Natural killer cell treated with Interleukin-12 subunit alpha and Interleukin-12 subunit beta and Interleukin-15 and Interleukin-18, amount 100 ng/mL, for 72 hours (primary cell): ENCODE measurements around the gene GNPTG. TPM values are rescaled to one million over a fixed set of nuclear protein-coding genes. Genes with fewer than 3 reads are reported as not detected.
A peak's percentile ranks its signal among the peaks of the same experiment; 100 is the strongest.

Experiments
- ATAC-seq, 2 donors: fragments of 150-1000 bp; cut with Tn5 transposase in 1 of 2; sonication (Bioruptor Pico), chemical (Tn5 transposase) in 1 of 2; 2 replicates each; pipeline ENCODE4 v1.10.0; 2021
- DNase-seq: peaks from one replicate; pipeline ENCODE4 v3.0.0; 2022; ENCODE audit warnings: low spot score
- H3K27ac Mint-ChIP-seq, 2 donors: 1 replicate in 1 of 2; 2 replicates in 1 of 2; pipeline ENCODE4 v1.8.0; 2022; ENCODE audit warnings: mixed read lengths in 2 of 2, mild to moderate bottlenecking in 1 of 2, moderate library complexity in 1 of 2
- H3K27me3 Mint-ChIP-seq, 2 donors: 1 replicate in 1 of 2; 2 replicates in 1 of 2; pipeline ENCODE4 v1.8.0; 2022; ENCODE audit warnings: mixed read lengths in 2 of 2
- H3K36me3 Mint-ChIP-seq: one replicate; pipeline ENCODE4 v1.8.0; 2022; ENCODE audit warnings: mixed read lengths
- H3K4me1 Mint-ChIP-seq, 2 donors: 1 replicate in 1 of 2; 2 replicates in 1 of 2; pipeline ENCODE4 v1.8.0; 2022; ENCODE audit warnings: low read depth in 2 of 2, mixed read lengths in 2 of 2, mild to moderate bottlenecking in 1 of 2
- H3K4me3 Mint-ChIP-seq: one replicate; pipeline ENCODE4 v1.8.0; 2022; ENCODE audit warnings: mixed read lengths
- H3K9me3 Mint-ChIP-seq: 2 replicates; pipeline ENCODE4 v1.8.0; 2022; ENCODE audit warnings: mixed read lengths
- total RNA-seq, 2 donors: library from RNA; stranded (reverse); gene quantifications; one replicate each; pipeline ENCODE4 v1.2.3, GENCODE V29; 2022

The GNPTG gene
- total RNA-seq, 2 donors from 2014 or later, result 36.1 to 38.9 TPM

DNA sequence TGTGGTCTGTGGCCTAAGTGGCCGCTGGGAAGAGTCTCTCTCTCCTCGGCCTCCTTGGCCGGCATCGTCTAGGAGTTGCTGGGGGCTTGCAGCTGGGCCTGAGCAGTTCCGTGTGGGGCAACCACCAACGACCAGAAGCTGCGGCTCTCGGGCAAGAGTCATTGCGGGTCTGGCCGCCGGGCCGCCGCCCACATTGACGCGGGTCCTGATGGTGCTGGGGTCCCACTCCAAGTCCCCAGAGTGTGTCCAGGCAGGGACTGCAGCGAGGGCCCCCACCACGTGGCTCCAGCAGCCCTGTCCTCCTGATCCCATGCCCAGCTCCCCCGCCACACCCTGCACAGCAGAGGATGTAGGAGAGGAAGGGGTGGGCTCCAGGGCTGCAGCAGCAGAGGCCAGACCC is 31.8 kb downstream of the GNPTG start:
- Mint-ChIP-seq H3K9me3 (no peaks in the 10 kb centered on the region), H3K4me1 (peaks cover 14 to 19% of the 10 kb centered on the region in 2 donors), H3K4me3 (no peak overlapping the region), H3K36me3 (no peaks in the 10 kb centered on the region), H3K27me3 (no peaks in the 10 kb centered on the region), H3K27ac (no peak overlapping the region)
- ATAC-seq (no peak), DNase-seq (no peak)

DNA sequence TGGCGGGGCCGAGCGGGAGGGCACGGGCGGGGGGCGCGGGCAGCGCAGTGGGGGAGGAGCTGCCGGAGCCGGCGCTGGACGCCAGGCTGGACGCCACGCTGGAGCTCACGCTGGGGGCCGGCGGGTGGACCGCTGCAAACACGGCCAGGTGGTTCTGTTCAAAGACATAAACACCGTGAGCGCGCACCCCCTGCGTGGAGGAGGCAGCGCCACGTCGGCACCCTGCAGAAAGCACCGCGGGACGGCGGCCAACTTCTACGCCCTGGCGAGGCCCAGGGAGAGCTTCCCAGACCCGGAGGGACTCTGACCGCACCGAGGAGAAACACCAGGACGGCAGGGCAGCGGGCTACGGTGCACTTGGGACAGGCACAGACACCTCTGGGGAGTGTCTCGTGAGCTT is 33.5 kb downstream of the GNPTG start:
- Mint-ChIP-seq H3K27me3 (no peaks in the 10 kb centered on the region), H3K36me3 (no peaks in the 10 kb centered on the region), H3K27ac (no peak overlapping the region), H3K9me3 (no peaks in the 10 kb centered on the region), H3K4me3 (no peak overlapping the region), H3K4me1 (peaks cover 7 to 11% of the 10 kb centered on the region in 2 donors)
- no peak for ATAC-seq
- DNase-seq, result no peak

DNA sequence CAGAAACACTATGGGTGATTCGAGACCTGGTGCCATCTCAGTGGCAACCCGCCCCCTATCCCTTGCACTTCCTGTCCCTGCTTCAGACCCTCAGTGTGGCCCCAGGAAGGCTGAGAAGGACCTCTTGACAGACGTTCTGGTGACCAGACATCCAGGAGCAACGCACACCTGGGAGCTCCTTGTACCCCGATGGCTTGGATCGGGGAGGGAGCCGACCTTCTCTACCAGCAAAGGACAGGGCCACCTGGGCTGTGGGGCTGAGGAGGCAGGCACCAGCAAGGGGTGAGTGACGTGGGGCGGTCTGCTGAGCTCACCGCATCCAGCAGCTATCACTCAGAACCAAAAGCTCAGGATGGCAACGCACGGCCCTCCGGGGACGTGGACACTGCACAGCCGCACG is 35.6 kb downstream of the GNPTG start:
- Mint-ChIP-seq H3K9me3 (no peaks in the 10 kb centered on the region), H3K4me3 (no peak overlapping the region), H3K36me3 (no peaks in the 10 kb centered on the region), H3K27me3 (no peaks in the 10 kb centered on the region), H3K4me1 (no peaks in the 10 kb centered on the region), H3K27ac (no peak overlapping the region)
- DNase-seq (peak; percentile 59), ATAC-seq (peak; percentile 15 to 21)

DNA sequence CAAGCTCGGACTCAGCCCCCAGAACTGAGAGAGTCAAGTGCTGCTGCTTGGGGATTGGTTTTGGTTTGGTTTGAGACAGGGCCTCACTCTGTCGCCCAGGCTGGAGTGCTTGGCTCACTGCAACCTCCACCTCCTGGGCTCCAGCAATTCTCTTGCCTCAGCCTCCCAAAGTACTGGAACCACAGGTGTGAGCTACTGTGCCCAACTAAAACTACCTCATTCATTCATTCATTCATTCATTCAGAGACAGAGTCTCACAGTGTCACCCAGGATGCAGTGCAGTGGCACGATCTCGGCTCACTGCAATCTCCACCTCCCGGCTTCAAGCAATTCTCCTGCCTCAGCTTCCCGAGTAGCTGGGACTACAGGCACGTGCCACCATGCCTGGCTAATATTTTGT is 38.0 kb downstream of the GNPTG start:
- no peak overlapping the region for H3K27ac Mint-ChIP-seq
- H3K36me3 Mint-ChIP-seq, result no peaks in the 10 kb centered on the region
- no peak overlapping the region for H3K4me3 Mint-ChIP-seq
- no peaks in the 10 kb centered on the region for H3K4me1 Mint-ChIP-seq
- no peak for DNase-seq
- no peaks in the 10 kb centered on the region for H3K9me3 Mint-ChIP-seq
- no peaks in the 10 kb centered on the region for H3K27me3 Mint-ChIP-seq
- no peak for ATAC-seq

DNA sequence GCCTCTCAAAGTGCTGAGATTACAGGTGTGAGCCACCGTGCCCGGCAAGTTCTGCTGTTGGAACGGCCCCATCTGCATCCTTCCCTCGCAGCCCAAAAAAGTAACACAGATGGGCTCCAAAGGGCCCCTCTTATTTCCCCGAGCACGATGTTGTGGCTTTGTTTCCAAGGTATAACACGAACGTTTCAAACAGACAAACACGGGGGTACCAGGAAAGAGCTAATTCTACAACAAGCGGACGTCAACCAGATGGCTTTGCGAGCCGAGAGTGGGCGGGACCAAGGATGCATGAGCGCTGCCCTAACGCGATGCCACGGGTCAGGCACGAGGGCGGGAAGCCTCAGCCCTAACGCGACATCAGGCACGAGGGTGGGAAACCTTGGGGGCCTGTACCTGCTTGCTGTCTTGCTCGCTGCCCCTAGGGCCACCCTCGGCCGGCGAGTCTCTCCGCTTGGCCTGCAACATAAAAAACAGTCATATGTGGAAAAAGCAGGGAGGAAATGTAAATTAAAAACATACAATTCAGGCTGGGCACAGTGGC is 38.6 kb downstream of the GNPTG start:
- no peak for ATAC-seq

DNA sequence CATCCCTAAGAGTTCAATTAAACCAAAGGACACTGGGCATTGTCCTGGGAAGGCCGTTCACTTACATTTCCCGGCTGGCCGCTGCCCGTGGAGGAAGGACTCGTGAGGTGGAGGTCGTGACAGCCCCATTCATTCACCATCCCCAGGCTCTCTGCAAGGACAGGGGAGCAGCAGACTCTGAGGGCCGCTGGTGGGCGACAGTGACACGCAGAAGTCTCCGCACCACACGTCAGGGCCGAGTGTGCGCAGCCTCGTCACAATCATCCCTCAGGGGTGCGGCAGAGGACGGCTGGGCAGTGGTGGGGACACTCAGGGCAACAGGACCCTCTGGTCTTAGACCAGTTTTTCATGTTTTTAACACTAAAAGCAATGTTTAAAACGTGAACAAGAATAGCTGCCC is 41.1 kb downstream of the GNPTG start:
- no peak overlapping the region for H3K27ac Mint-ChIP-seq
- H3K4me1 Mint-ChIP-seq, result no peaks in the 10 kb centered on the region
- ATAC-seq (no peak), DNase-seq (no peak)
- no peaks in the 10 kb centered on the region for H3K36me3 Mint-ChIP-seq
- no peaks in the 10 kb centered on the region for H3K9me3 Mint-ChIP-seq
- H3K4me3 Mint-ChIP-seq, result no peak overlapping the region
- no peaks in the 10 kb centered on the region for H3K27me3 Mint-ChIP-seq

More for the DNA sequence above, 38.6 kb downstream of the GNPTG start:
- no peak for DNase-seq
- H3K27me3 Mint-ChIP-seq, result no peaks in the 10 kb centered on the region
- no peaks in the 10 kb centered on the region for H3K4me1 Mint-ChIP-seq
- no peaks in the 10 kb centered on the region for H3K9me3 Mint-ChIP-seq
- no peak overlapping the region for H3K4me3 Mint-ChIP-seq
- H3K27ac Mint-ChIP-seq, result no peak overlapping the region
- no peaks in the 10 kb centered on the region for H3K36me3 Mint-ChIP-seq

DNA sequence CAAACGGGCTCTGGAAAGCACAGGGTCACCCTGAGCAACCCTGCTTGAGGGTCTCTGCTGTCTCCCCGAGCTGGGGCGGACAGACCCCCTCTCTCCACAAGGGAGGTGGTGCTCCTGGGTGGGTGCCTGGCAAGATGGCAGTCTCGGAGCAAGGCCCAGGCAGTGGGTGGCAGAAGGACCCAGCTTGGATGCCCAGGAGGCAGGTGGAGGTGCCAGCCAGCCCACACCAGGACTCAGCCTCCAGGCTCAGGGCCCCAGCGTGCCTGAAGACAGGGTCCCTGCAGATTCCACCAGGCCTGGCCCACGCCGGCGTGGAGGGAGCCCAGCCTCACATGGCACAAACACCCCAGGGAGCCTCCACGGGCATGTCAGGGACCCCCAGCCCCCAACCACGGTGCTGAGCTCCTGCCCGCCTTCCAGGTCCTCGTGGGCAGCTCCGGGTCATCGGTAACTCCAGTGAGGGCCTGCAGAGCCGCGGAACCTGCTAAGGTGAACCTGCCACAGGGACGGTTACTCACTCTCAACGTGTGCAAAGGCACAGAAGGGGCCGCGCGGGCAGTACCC is 42.0 kb downstream of the GNPTG start:
- H3K27me3 Mint-ChIP-seq, result no peaks in the 10 kb centered on the region
- no peak overlapping the region for H3K27ac Mint-ChIP-seq
- H3K4me1 Mint-ChIP-seq, result no peaks in the 10 kb centered on the region
- DNase-seq, result no peak
- no peak overlapping the region for H3K4me3 Mint-ChIP-seq
- H3K36me3 Mint-ChIP-seq, result no peaks in the 10 kb centered on the region
- no peaks in the 10 kb centered on the region for H3K9me3 Mint-ChIP-seq
- ATAC-seq, result no peak

GRCh38 chr16:1394367-1394951 is 42.7 kb downstream of the GNPTG start:
- H3K4me1 Mint-ChIP-seq, result no peaks in the 10 kb centered on the region
- no peak for DNase-seq
- no peak overlapping the region for H3K27ac Mint-ChIP-seq
- H3K27me3 Mint-ChIP-seq, result no peaks in the 10 kb centered on the region
- no peaks in the 10 kb centered on the region for H3K9me3 Mint-ChIP-seq
- H3K36me3 Mint-ChIP-seq, result no peaks in the 10 kb centered on the region
- no peak overlapping the region for H3K4me3 Mint-ChIP-seq
- ATAC-seq, result no peak

GRCh38 chr16:1395444-1396031 is 43.8 kb downstream of the GNPTG start:
- Mint-ChIP-seq H3K27ac (no peak overlapping the region), H3K4me3 (no peak overlapping the region), H3K27me3 (no peaks in the 10 kb centered on the region), H3K36me3 (no peaks in the 10 kb centered on the region), H3K9me3 (no peaks in the 10 kb centered on the region), H3K4me1 (no peaks in the 10 kb centered on the region)
- DNase-seq (no peak), ATAC-seq (no peak)

DNA sequence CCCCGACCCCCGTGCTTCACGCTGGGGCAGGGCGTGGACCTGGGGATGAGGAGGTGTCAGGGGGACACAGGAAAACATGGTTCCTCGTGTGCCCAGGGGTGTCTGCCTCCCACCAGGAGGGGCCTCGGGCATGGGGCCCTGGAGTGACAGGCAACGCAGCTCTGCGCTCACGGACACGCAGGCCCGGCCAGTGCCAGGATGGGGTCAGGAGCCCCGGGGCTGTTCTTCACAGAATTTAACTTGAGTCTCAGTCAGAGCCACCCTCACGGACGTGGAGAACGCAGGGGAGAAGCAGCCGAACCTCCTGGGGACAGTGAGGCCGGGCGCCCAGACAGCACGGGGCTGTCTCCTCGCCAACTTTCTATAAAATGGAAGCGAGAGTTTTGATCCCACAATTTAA is 46.0 kb downstream of the GNPTG start:
- Mint-ChIP-seq H3K36me3 (no peaks in the 10 kb centered on the region), H3K9me3 (no peaks in the 10 kb centered on the region), H3K27me3 (no peaks in the 10 kb centered on the region), H3K27ac (no peak overlapping the region), H3K4me3 (no peak overlapping the region), H3K4me1 (peaks cover 0 to 3% of the 10 kb centered on the region in 2 donors)
- ATAC-seq (no peak), DNase-seq (no peak)

- no peak overlapping the region for H3K4me3 Mint-ChIP-seq
- peaks cover 0 to 5% of the 10 kb centered on the region in 2 donors for H3K4me1 Mint-ChIP-seq
- H3K27ac Mint-ChIP-seq, result no peak overlapping the region
- ATAC-seq (no peak), DNase-seq (no peak)
- no peaks in the 10 kb centered on the region for H3K27me3 Mint-ChIP-seq
- no peaks in the 10 kb centered on the region for H3K9me3 Mint-ChIP-seq
- no peaks in the 10 kb centered on the region for H3K36me3 Mint-ChIP-seq
These were observed 46.6 kb downstream of the GNPTG start for GRCh38 chr16:1398351-1398750.

DNA sequence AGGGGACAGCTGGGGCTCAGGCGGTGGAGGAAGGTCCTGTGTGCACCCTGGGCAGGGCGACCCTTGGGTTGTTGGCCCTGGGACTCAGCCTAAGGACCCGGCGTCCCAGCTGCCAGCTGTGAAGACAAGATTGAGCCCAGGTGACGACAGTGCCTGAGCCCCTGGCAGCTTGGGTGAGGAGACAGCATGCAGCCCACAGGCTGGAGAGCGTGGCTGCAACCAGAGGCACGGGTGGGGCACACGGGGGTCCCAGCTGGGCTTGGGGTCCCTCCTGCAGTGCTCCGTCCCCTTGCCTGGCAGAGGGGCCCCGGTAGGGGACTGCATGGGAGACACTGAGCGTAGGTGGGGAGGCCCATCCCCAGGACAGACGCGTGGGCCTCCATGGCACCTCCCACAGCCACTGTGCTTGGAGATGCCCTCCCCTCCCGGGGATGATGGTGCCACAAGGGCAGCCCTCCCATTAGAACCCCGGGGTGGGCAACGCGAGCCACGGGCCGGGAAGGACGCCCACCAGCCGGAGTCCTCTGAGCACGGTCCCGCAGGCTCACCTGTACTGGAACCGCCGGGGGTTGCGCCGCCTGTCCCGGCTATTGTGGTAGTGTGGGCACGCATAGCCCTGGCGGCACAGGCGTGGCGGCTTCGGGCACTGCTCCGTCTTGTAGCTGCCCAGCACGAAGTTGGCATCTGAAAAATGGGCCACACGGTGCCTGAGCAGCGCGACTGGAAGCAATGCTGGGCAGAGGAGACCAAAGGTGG is 47.3 kb downstream of the GNPTG start:
- H3K36me3 Mint-ChIP-seq, result no peaks in the 10 kb centered on the region
- peak in 1 of 2 donors; percentile 28 for ATAC-seq
- no peak overlapping the region for H3K27ac Mint-ChIP-seq

DNA sequence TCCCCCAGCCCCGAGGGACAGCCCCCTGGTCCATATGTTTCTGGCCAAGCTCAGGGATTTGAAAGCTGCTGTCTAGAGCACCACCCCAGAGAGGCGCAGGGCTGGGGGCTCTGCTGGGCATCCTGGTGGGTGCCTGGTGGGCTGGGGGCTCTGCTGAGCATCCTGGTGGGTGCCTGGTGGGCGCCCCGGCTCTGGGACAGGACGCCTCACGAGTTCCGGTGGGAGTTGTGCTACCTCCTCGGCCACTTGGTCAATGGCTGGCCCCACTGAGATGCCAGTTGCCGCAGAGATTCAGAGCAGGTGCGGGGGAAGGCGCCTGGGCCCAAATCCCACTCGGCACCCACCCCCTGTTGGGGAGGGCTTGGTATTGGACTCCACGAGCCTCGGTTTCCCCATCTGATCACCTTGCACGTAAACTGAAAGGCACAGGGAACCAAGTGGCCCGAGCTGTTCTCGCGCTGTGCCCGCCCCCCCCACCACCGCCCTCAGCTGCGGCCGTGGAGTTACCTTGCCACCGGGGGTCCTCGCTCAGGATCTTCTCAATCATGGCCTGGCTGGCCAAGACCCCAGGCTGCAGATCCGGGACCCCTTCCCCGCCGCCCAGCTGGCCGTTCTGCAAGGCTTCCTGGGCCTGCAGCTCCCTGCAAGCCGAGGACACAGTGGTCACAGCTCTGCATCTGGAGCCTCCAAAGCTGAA is 49.5 kb downstream of the GNPTG start:
- Mint-ChIP-seq H3K4me1 (peaks cover 0 to 7% of the 10 kb centered on the region in 2 donors), H3K27me3 (no peaks in the 10 kb centered on the region), H3K4me3 (no peak overlapping the region), H3K36me3 (no peaks in the 10 kb centered on the region), H3K9me3 (no peaks in the 10 kb centered on the region), H3K27ac (no peak overlapping the region)
- ATAC-seq (no peak), DNase-seq (no peak)

More for the DNA sequence above, 47.3 kb downstream of the GNPTG start:
- Mint-ChIP-seq H3K9me3 (no peaks in the 10 kb centered on the region), H3K27me3 (no peaks in the 10 kb centered on the region), H3K4me1 (peaks cover 0 to 7% of the 10 kb centered on the region in 2 donors), H3K4me3 (no peak overlapping the region)
- DNase-seq, result no peak
